DMS153 (cell line): Measurements from ENCODE around the gene VBP1.
A peak's percentile ranks its signal among the peaks of the same experiment; 100 is the strongest.
"Not testable (repeated sequence)": the region's sequence is repeated elsewhere in the genome, so short reads cannot be mapped to it uniquely, and the experiment has no call there.

Source experiments
- DNase-seq: peaks from one replicate; lab custom pipeline; 2025; lab: John Stamatoyannopoulos, UW

Gene VBP1

GRCh38 chrX:155216179-155216939 is at the start of gene VBP1:
TSS of gene VBP1 (plus strand) at chrX:155216460. CDS start at chrX:155216483, 23 bp downstream.
- peak; percentile 97 for DNase-seq

GRCh38 chrX:155169881-155170280 is 46.4 kb upstream of the VBP1 start:
- DNase-seq: no peak

- DNase-seq: no peak
These were observed 36.8 kb upstream of the VBP1 start for GRCh38 chrX:155179346-155179997.

GRCh38 chrX:155188786-155189185 is 27.5 kb upstream of the VBP1 start:
- no peak for DNase-seq

- no peak for DNase-seq
These were observed 5.1 kb upstream of the VBP1 start for GRCh38 chrX:155211208-155211607.

- DNase-seq: no peak
These were observed 2.5 kb upstream of the VBP1 start for GRCh38 chrX:155213731-155214130.

- DNase-seq: no peak
These were observed 649 bp upstream of the VBP1 start for GRCh38 chrX:155215443-155216178.

GRCh38 chrX:155216940-155217440 is 730 bp downstream of the VBP1 start:
- DNase-seq: no peak

GRCh38 chrX:155218777-155219176 is 2.5 kb downstream of the VBP1 start:
- no peak for DNase-seq

GRCh38 chrX:155221351-155221750 is 5.1 kb downstream of the VBP1 start:
- DNase-seq: no peak

GRCh38 chrX:155223746-155224145 is 7.5 kb downstream of the VBP1 start:
- not testable (repeated sequence) for DNase-seq

GRCh38 chrX:155225774-155226173 is 9.5 kb downstream of the VBP1 start:
- DNase-seq: no peak

- DNase-seq: no peak
These were observed 14.9 kb downstream of the VBP1 start for GRCh38 chrX:155231163-155231562.

- DNase-seq: no peak
These were observed 19.6 kb downstream of the VBP1 start for GRCh38 chrX:155235891-155236290.

- no peak for DNase-seq
These were observed 21.5 kb downstream of the VBP1 start for GRCh38 chrX:155237719-155238118.

GRCh38 chrX:155242300-155242699 is 26.0 kb downstream of the VBP1 start:
- DNase-seq: no peak

GRCh38 chrX:155246748-155247147 is 30.5 kb downstream of the VBP1 start:
- no peak for DNase-seq

GRCh38 chrX:155247497-155247896 is 31.2 kb downstream of the VBP1 start:
- no peak for DNase-seq

- no peak for DNase-seq
These were observed 35.1 kb downstream of the VBP1 start for GRCh38 chrX:155251391-155251790.

GRCh38 chrX:155259752-155260151 is 43.5 kb downstream of the VBP1 start:
- DNase-seq: no peak

GRCh38 chrX:155262970-155263754 is 46.9 kb downstream of the VBP1 start:
- no peak for DNase-seq
